OCI-LY1 (cell line): ENCODE data around the gene CLN6.
"Not testable (repeated sequence)": the region's sequence is repeated elsewhere in the genome, so short reads cannot be mapped to it uniquely, and the experiment has no call there.

Experiments
- H2AFZ ChIP-seq: fragments of 200-600 bp; sonication (generic), shearing (Covaris generic); 2 replicates; pipeline ENCODE4 v1.6.0; 2014; ENCODE audit warnings: antibody characterized with exemption, mild to moderate bottlenecking, low read length
- H3F3A ChIP-seq: fragments of 200-600 bp; sonication (generic), shearing (Covaris generic); 2 replicates; pipeline ENCODE4 v1.6.0; 2014; ENCODE audit warnings: mild to moderate bottlenecking, antibody characterized with exemption, low read length, moderate library complexity; ENCODE audit not compliant: insufficient read depth
- H3K27ac ChIP-seq: fragments of 200-600 bp; sonication (generic); 2 replicates; pipeline ENCODE4 v1.5.1; 2014; ENCODE audit warnings: low read length, mixed run types, mild to moderate bottlenecking, low read depth; ENCODE audit not compliant: poor library complexity, severe bottlenecking
- H3K27me3 ChIP-seq: fragments of 200-600 bp; sonication (generic); 2 replicates; pipeline ENCODE4 v1.6.0; 2014; ENCODE audit warnings: antibody characterized with exemption, mild to moderate bottlenecking, low read length, moderate library complexity; ENCODE audit not compliant: insufficient read depth
- H3K36me3 ChIP-seq: fragments of 200-600 bp; sonication (generic); 2 replicates; pipeline ENCODE4 v1.6.1; 2014; ENCODE audit warnings: mild to moderate bottlenecking, antibody characterized with exemption, low read length, moderate library complexity, mixed read lengths; ENCODE audit not compliant: insufficient read depth
- H3K4me1 ChIP-seq: fragments of 200-600 bp; sonication (generic); 2 replicates; pipeline ENCODE4 v1.5.1; 2014; ENCODE audit warnings: mild to moderate bottlenecking, low read length, moderate library complexity; ENCODE audit not compliant: insufficient read depth, severe bottlenecking
- H3K4me2 ChIP-seq: fragments of 200-600 bp; sonication (generic), shearing (Covaris generic); 2 replicates; pipeline ENCODE4 v1.6.1; 2014; ENCODE audit warnings: low read length
- H3K4me3 ChIP-seq: fragments of 200-600 bp; sonication (generic); 2 replicates; pipeline ENCODE4 v1.5.1; 2014; ENCODE audit warnings: low read length, low read depth, mild to moderate bottlenecking, mixed read lengths; ENCODE audit not compliant: poor library complexity, severe bottlenecking
- H3K79me2 ChIP-seq: fragments of 200-600 bp; shearing (Covaris generic); 2 replicates; pipeline ENCODE4 v1.6.1; 2016; ENCODE audit warnings: mixed run types, low read length, mixed read lengths; ENCODE audit not compliant: insufficient read depth
- H3K9ac ChIP-seq: fragments of 200-600 bp; sonication (generic), shearing (Covaris generic); 2 replicates; pipeline ENCODE4 v1.6.1; 2014; ENCODE audit warnings: mild to moderate bottlenecking, low read length, mixed read lengths
- H3K9me2 ChIP-seq: fragments of 200-600 bp; sonication (generic), shearing (Covaris generic); 2 replicates; pipeline ENCODE4 v1.6.1; 2014; ENCODE audit warnings: low read depth, mild to moderate bottlenecking, low read length, mixed read lengths
- H3K9me3 ChIP-seq: fragments of 200-600 bp; shearing (Covaris generic); 2 replicates; pipeline ENCODE4 v1.6.1; 2014; ENCODE audit warnings: low read length, mixed read lengths
- H4K20me1 ChIP-seq: fragments of 200-600 bp; sonication (generic), shearing (Covaris generic); 2 replicates; pipeline ENCODE4 v1.6.0; 2016; ENCODE audit warnings: mild to moderate bottlenecking, low read length; ENCODE audit not compliant: insufficient read depth
- CTCF ChIP-seq: fragments of 200-600 bp; sonication (generic), shearing (Covaris generic); IDR thresholded peaks from 2 replicates; pipeline ENCODE4 v1.5.1; 2017; ENCODE audit warnings: mild to moderate bottlenecking, antibody characterized with exemption, low read length, moderate library complexity, mixed read lengths
- EZH2 ChIP-seq: fragments of 200-600 bp; sonication (generic), shearing (Covaris generic); IDR thresholded peaks from 2 replicates; pipeline ENCODE4 v1.8.0; 2017; ENCODE audit warnings: borderline replicate concordance, mixed run types, mild to moderate bottlenecking, antibody characterized with exemption, low read length, moderate library complexity, mixed read lengths

Gene CLN6

DNA sequence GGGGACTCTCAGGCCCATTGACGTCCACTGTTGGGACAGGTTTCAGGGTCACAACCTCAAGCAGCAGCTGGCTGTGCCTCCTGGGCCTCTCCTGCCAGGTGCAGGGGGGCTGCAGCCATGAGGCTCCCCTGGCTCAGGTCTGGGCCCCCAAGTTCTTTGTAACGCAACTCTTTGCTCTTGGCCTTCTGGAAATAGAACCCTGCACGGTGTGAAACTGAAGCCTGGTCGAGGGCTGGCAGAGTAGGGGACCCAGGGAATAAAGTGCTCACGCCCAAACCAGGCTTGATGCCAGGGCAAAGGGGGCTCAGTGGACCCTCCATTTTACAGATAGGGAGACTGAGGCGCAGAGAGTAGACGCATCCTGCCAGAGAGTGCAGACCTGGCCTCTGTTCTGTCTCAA is 25.2 kb downstream of the CLN6 start:
- Histone ChIP-seq H3K4me1 (peaks cover 10% of the 10 kb centered on the region), H3K4me3 (no peak overlapping the region), H3K27ac (no peak overlapping the region), H3K79me2 (no peaks in the 10 kb centered on the region), H3K4me2 (no peak overlapping the region), H3K9me2 (no peaks in the 10 kb centered on the region), H2AFZ (no peak overlapping the region), H3K27me3 (no peaks in the 10 kb centered on the region), H3K36me3 (peaks cover 6% of the 10 kb centered on the region; the same call in 1 of the 2 replicates), H3K9ac (no peak overlapping the region), H4K20me1 (no peaks in the 10 kb centered on the region), H3F3A (no peaks in the 10 kb centered on the region), H3K9me3 (no peaks in the 10 kb centered on the region)
- TF ChIP-seq CTCF, result no peak
- TF ChIP-seq EZH2, result no peak

GRCh38 chr15:68203956-68204355 is 25.6 kb downstream of the CLN6 start:
- Histone ChIP-seq H3K79me2 (no peaks in the 10 kb centered on the region), H4K20me1 (no peaks in the 10 kb centered on the region), H2AFZ (no peak overlapping the region), H3F3A (no peaks in the 10 kb centered on the region), H3K9me3 (no peaks in the 10 kb centered on the region), H3K4me2 (no peak overlapping the region), H3K27ac (no peak overlapping the region), H3K4me3 (no peak overlapping the region), H3K9me2 (no peaks in the 10 kb centered on the region), H3K27me3 (no peaks in the 10 kb centered on the region), H3K9ac (no peak overlapping the region), H3K36me3 (peaks cover 6% of the 10 kb centered on the region; the same call in 1 of the 2 replicates), H3K4me1 (peaks cover 6% of the 10 kb centered on the region)
- no peak for TF ChIP-seq CTCF
- TF ChIP-seq EZH2, result no peak

GRCh38 chr15:68203486-68203885 is 26.0 kb downstream of the CLN6 start:
- Histone ChIP-seq H3K4me2 (no peak overlapping the region), H3K4me1 (peaks cover under 1% of the 10 kb centered on the region), H3F3A (no peaks in the 10 kb centered on the region)

DNA sequence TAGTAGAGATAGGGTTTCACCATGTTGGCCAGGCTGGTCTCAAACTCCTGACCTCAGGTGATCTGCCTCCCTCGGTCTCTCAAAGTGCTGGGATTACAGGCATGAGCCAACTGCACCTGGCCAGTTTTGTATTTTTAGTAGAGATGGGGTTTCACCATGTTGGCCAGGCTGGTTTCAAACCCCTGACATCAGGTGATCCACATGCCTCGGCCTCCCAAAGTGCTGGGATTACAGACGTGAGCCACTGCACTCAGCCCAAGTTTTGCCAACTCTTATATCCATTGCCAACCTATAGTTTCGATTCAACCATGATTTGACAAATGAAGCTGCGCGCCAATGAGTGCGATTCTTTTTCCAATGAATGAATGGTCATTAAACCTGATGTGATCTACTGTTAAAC is 26.5 kb downstream of the CLN6 start:
- not testable (repeated sequence) for H3K9me2 ChIP-seq, H3K36me3 ChIP-seq, H3K79me2 ChIP-seq, H2AFZ ChIP-seq, H3F3A ChIP-seq, H3K27me3 ChIP-seq, H3K9me3 ChIP-seq, H3K4me3 ChIP-seq, H3K4me1 ChIP-seq, H3K27ac ChIP-seq, H3K4me2 ChIP-seq, H3K9ac ChIP-seq, H4K20me1 ChIP-seq

More at GRCh38 chr15:68203486-68203885, 26.0 kb downstream of the CLN6 start:
- Histone ChIP-seq H3K27me3 (no peaks in the 10 kb centered on the region), H3K36me3 (peaks cover 5% of the 10 kb centered on the region; the same call in 1 of the 2 replicates), H4K20me1 (no peaks in the 10 kb centered on the region), H2AFZ (no peak overlapping the region), H3K9ac (no peak overlapping the region), H3K9me3 (no peaks in the 10 kb centered on the region), H3K4me3 (no peak overlapping the region), H3K27ac (no peak overlapping the region), H3K9me2 (no peaks in the 10 kb centered on the region), H3K79me2 (no peaks in the 10 kb centered on the region)
- TF ChIP-seq EZH2 (no peak), CTCF (no peak)
